DOHH2 (cell line): ENCODE results near the gene GAREM1.

ENCODE experiments used
- EZH2phosphoT487 ChIP-seq: fragments of 200-600 bp; sonication (generic); IDR thresholded peaks from 2 replicates; pipeline ENCODE4 v1.6.1; 2017; ENCODE audit warnings: borderline replicate concordance, mild to moderate bottlenecking, antibody characterized with exemption, low read length, moderate library complexity, mixed read lengths
- TF ChIP-seq, protein P1 (sequence below): fragments of 200-600 bp; sonication (generic); IDR thresholded peaks from one replicate; pipeline ENCODE4 v1.5.1; 2014; ENCODE audit warnings: antibody characterized with exemption, mild to moderate bottlenecking, low read depth, low read length; ENCODE audit not compliant: poor library complexity, severe bottlenecking

DNA sequence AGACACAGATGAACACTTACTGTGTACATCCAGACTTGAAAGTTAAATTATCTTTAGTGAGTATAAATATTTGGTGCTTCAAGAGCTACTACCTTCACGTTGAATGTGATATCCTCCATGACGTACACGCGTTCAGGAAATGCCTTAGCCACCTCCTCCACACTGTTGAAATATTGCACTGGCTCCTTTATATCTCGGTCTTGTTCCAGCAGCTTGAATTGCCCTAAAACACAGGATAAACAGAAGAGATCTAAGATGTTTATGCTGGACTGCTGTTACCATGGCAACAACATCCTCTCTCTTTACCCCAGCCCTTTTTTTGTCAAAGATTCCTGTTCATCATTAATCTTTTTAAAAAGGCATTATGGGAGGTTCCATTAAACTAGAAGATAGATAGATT, 160.6 kb downstream of the GAREM1 start:
- TF ChIP-seq, protein P1, sequence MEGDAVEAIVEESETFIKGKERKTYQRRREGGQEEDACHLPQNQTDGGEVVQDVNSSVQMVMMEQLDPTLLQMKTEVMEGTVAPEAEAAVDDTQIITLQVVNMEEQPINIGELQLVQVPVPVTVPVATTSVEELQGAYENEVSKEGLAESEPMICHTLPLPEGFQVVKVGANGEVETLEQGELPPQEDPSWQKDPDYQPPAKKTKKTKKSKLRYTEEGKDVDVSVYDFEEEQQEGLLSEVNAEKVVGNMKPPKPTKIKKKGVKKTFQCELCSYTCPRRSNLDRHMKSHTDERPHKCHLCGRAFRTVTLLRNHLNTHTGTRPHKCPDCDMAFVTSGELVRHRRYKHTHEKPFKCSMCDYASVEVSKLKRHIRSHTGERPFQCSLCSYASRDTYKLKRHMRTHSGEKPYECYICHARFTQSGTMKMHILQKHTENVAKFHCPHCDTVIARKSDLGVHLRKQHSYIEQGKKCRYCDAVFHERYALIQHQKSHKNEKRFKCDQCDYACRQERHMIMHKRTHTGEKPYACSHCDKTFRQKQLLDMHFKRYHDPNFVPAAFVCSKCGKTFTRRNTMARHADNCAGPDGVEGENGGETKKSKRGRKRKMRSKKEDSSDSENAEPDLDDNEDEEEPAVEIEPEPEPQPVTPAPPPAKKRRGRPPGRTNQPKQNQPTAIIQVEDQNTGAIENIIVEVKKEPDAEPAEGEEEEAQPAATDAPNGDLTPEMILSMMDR: no peak
- no peak for TF ChIP-seq EZH2phosphoT487
